GM18861 (cell line): ENCODE data around the gene ATXN3.

Source experiments
- ATAC-seq: cut with Tn5 transposase; IDR thresholded peaks from one replicate; pipeline ENCODE4 v1.9.1; 2021; ENCODE audit not compliant: unreplicated experiment

ATXN3 gene

DNA sequence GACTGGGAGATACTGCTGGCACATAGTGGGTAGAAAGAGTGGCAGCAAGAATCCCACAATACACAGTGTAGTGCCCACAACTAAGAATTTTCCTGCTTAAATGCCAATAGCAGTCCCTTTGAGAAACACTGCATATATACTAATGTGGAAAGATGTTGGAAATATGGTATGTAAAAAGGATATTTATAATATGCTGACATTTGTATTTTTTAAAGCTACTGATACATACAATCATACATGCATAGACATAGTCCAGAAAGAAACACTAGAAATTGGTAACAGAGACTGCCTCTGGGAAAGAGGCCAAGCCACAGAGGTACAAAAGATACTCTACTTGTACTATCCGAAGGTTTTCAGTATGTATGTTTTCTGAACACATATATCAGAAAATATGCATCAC is 96.8 kb downstream of the ATXN3 start:
- ATAC-seq: no peak
